T-helper 1 cell treated with Interleukin-12 subunit alpha and Interleukin-12 subunit beta and Interleukin-4 antibody, amounts not matched to agents 30 μg/mL and 1 μg/mL, for 36 hours (primary cell): ENCODE results near the gene FAP.

Source experiments
- H3K27ac Mint-ChIP-seq: one replicate; pipeline ENCODE4 v1.8.0; 2021; ENCODE audit warnings: mild to moderate bottlenecking, mixed read lengths
- H3K27me3 Mint-ChIP-seq: one replicate; pipeline ENCODE4 v1.8.0; 2021; ENCODE audit warnings: low read depth, mixed read lengths
- H3K36me3 Mint-ChIP-seq: one replicate; pipeline ENCODE4 v1.8.0; 2021; ENCODE audit warnings: low read depth, mixed read lengths
- H3K4me1 Mint-ChIP-seq: one replicate; pipeline ENCODE4 v1.8.0; 2021; ENCODE audit warnings: low read depth, mixed read lengths
- H3K4me3 Mint-ChIP-seq: one replicate; pipeline ENCODE4 v1.8.0; 2021; ENCODE audit warnings: mild to moderate bottlenecking, moderate library complexity, mixed read lengths
- H3K9me3 Mint-ChIP-seq: one replicate; pipeline ENCODE4 v1.8.0; 2021; ENCODE audit warnings: mixed read lengths

Gene FAP

DNA sequence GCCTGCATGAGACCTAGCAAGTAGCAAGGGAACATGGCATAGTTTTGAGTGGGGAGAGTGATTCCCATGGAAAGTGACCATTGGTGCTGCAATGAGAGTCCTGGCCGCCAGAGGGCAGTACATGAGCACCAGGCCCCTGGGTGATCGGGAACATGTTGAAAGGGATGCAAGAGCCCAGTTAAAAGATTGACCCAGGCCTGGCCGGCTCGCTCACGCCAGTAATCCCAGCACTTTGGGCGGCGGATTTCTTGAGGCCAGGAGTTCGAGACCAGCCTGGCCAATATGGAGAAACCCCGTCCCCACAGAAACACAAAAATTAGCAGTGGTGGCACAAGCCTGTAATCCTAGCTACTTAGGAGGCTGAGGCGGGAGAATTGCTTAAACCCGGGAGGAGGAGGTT lies 22.2 kb downstream of the FAP start:
- H3K4me1 Mint-ChIP-seq: no peaks in the 10 kb centered on the region
- H3K4me3 Mint-ChIP-seq: no peak overlapping the region
- no peaks in the 10 kb centered on the region for H3K36me3 Mint-ChIP-seq
- no peak overlapping the region for H3K27ac Mint-ChIP-seq
- H3K27me3 Mint-ChIP-seq: peaks cover 64% of the 10 kb centered on the region
- H3K9me3 Mint-ChIP-seq: no peaks in the 10 kb centered on the region

DNA sequence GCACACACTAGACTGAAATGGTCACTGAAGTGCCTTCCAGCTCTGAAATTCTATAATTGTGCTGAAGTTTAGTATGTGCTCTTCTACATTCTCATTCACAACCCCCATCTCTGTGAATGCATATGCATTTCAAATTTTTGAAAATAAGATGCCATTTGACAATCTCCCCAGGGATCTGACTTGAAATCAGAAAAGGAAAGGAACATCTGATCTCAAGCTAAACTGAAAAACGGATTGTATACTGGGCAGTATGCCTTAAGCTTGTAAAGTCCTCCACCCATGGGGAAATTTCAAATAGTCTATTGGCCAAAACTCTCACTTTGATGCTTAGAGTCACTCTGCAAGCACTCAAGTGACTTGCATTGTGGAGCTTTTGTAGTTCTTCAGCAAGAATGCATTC lies 22.9 kb downstream of the FAP start:
- Mint-ChIP-seq H3K27me3 (peaks cover 62% of the 10 kb centered on the region), H3K4me3 (no peak overlapping the region), H3K27ac (no peak overlapping the region), H3K9me3 (no peaks in the 10 kb centered on the region), H3K36me3 (no peaks in the 10 kb centered on the region), H3K4me1 (no peaks in the 10 kb centered on the region)

DNA sequence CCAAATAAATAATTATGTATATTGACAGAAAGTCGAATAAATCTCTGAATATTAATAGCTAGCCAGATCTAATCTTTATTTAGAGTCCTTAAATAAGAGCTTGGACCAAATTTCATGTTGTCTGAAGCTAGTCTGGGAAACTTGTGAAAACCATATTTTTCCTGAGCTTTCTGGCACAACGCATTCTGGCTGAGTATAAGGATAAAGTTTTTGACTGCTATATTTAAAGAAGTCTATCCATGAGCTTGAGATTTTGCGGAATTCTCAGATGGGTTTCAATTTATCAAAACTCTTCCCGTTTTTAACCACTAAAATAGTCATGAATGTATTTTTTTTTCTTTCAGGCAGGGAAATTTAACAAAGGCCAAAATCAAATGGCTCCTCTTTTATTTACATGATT lies 23.8 kb downstream of the FAP start:
- Mint-ChIP-seq H3K4me1 (no peaks in the 10 kb centered on the region), H3K4me3 (no peak overlapping the region), H3K9me3 (no peaks in the 10 kb centered on the region), H3K27ac (no peak overlapping the region), H3K36me3 (no peaks in the 10 kb centered on the region), H3K27me3 (peaks cover 60% of the 10 kb centered on the region)

DNA sequence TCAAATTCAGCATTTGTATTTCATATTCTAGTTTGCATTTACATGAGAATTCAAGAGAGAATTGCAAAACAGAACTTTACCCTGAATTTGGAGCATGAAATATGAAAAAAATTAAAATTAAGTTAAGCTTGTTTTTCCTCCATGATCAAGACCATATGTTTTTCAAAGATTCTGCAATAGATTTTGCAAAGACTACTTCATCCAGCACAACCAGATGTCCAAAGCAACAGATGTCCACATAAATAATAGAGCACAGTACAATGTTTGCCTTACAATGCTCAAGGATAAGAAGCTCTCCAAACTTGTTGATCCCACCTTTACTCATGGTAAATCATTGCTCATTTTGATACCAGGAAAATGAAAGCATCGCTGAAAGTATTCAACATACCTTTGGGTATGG lies 25.6 kb downstream of the FAP start:
- no peaks in the 10 kb centered on the region for H3K9me3 Mint-ChIP-seq
- H3K4me3 Mint-ChIP-seq: no peak overlapping the region

DNA sequence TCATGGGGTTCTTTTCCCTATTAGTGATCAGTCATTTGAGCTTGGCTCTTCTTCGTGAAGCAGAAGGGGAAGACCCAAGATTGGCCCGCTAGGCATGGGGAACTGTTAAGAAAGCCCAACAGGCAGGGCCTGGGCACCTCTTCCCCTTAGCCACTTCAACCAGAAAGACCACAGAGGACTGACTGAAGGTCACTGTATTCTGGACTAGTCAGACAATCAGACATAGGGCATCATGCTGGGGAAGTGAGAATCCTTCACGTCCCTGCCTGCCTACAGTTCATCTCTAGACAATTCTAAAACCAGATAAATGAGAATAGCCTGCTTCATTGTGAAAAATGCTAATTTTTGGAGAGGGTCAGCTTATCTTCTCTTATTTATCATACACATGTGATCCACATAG lies 28.1 kb downstream of the FAP start:
- H3K27me3 Mint-ChIP-seq: peaks cover 43% of the 10 kb centered on the region
- no peaks in the 10 kb centered on the region for H3K9me3 Mint-ChIP-seq
- H3K36me3 Mint-ChIP-seq: no peaks in the 10 kb centered on the region
- no peaks in the 10 kb centered on the region for H3K4me1 Mint-ChIP-seq
- H3K4me3 Mint-ChIP-seq: no peak overlapping the region
- H3K27ac Mint-ChIP-seq: no peak overlapping the region

More for the DNA sequence above, 25.6 kb downstream of the FAP start:
- Mint-ChIP-seq H3K36me3 (no peaks in the 10 kb centered on the region), H3K27me3 (peaks cover 50% of the 10 kb centered on the region), H3K4me1 (no peaks in the 10 kb centered on the region), H3K27ac (no peak overlapping the region)

DNA sequence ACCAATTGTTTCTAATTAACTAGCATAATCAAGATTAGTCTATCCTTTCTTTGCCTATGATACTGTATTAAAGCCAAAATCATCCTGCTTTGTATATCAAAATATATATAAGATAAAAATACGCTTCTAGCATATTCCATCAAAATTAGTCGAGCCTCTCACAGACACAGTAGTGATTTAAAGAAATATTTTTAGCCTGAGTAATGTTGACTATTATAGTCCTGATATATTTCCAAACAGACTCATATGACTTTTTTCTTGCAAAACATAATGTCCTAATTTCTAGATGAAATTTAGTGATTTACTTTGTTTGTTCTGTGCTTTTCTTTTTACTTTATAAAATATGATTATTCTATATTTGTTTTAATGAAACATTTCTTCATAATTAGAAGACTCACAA lies 30.9 kb downstream of the FAP start:
- Mint-ChIP-seq H3K27ac (no peak overlapping the region), H3K36me3 (no peaks in the 10 kb centered on the region), H3K27me3 (peaks cover 29% of the 10 kb centered on the region), H3K4me1 (no peaks in the 10 kb centered on the region), H3K9me3 (no peaks in the 10 kb centered on the region), H3K4me3 (no peak overlapping the region)

DNA sequence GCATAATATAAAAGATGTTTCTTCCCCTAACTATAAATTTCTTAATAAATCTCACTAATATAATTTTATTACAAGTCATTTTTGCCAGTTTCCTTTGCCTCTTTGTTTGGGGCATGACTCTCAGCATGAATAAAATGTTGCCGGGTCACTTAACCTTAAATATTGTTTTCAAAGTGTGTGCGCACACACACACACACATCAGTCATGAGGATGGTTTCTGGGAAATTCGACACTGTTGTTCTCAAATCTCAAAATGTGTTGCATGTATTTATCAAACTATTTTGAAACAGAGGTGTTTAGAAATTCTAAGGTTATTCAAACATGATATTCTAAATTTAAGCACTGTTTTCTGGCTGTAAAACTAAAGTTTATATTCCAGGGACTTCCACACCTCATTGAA lies 31.5 kb downstream of the FAP start:
- Mint-ChIP-seq H3K4me3 (no peak overlapping the region), H3K27ac (no peak overlapping the region), H3K36me3 (no peaks in the 10 kb centered on the region), H3K27me3 (peaks cover 22% of the 10 kb centered on the region), H3K4me1 (no peaks in the 10 kb centered on the region), H3K9me3 (no peaks in the 10 kb centered on the region)

DNA sequence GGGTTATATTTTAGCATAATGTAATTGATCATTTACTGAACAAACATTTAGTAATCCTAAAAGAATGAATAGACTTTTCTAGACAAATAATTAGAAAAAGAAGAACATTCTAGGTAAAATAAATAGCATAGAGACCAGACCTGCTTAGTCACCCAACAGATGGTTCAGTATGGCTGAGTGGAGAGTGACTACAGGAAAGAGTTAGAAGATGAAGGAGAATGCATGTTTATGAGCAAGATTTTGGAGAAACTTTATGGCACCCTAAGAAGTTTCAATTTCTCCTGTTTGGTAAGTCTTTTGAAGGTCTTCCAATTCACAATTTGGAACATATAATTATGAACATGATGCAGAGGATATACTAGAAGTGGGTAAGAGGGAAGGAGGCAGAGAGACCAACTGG lies 32.9 kb downstream of the FAP start:
- no peaks in the 10 kb centered on the region for H3K9me3 Mint-ChIP-seq
- no peak overlapping the region for H3K27ac Mint-ChIP-seq
- H3K36me3 Mint-ChIP-seq: no peaks in the 10 kb centered on the region
- no peaks in the 10 kb centered on the region for H3K4me1 Mint-ChIP-seq
- H3K4me3 Mint-ChIP-seq: no peak overlapping the region
- H3K27me3 Mint-ChIP-seq: peaks cover 15% of the 10 kb centered on the region

DNA sequence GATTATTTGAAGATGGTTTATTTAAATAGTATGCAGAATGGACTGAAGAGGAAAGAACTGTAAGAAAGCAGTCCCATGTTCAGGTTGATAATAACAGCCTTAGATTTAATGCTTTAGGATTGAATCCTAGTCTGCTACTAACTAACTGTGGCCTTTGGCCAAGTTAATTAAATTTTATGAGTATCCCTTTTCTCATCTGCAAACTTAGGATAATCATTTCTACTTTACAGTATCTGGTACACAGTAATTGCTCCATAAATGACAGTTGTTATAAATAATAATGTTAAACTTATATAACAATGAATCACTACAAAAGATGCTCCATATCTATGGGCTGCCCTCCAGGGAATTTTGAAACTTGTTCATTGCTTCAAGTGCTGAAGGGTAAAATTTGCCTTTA lies 41.0 kb downstream of the FAP start:
- Mint-ChIP-seq H3K9me3 (no peaks in the 10 kb centered on the region), H3K4me1 (no peaks in the 10 kb centered on the region)

DNA sequence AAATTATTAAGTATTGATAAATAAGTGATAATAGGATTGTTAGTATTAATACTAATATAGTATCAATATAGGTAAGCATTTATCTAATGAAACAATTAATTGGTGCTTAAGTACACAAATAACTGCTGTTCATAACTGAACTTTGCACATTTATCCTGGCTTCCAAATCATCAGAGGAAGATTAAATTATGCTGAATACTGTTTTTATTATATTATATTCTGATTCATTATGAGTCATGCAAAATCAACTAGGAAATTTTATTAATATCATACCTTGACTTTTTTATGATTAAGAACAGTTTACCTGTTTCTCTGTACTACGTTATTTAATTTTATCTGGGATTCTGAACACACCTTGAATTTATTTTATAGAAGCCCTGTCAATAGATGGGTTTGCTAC lies 42.6 kb downstream of the FAP start:
- Mint-ChIP-seq H3K27ac (no peak overlapping the region), H3K4me3 (no peak overlapping the region), H3K4me1 (no peaks in the 10 kb centered on the region), H3K9me3 (no peaks in the 10 kb centered on the region), H3K27me3 (peaks cover 11% of the 10 kb centered on the region), H3K36me3 (no peaks in the 10 kb centered on the region)

More for the DNA sequence above, 41.0 kb downstream of the FAP start:
- Mint-ChIP-seq H3K4me3 (no peak overlapping the region), H3K27me3 (peaks cover 11% of the 10 kb centered on the region), H3K27ac (no peak overlapping the region), H3K36me3 (no peaks in the 10 kb centered on the region)

DNA sequence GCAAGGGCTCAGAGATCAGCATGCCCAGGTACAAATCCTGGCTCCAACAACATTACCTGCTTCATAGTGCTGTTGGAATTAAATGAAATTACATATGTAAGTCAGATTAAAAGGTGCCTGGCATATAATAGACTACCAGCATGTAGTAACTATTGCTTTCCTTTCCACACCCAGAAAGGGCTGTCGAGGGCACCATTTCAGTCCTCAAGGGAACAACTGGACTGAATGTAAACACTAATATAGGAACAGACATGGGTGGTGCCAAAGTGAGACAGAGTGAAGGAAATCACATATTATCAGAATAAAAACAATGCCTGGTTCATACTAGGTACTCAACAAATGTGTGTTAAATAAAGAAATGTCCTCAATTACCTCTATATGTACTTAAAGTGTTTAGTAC lies 43.3 kb downstream of the FAP start:
- Mint-ChIP-seq H3K27me3 (peaks cover 11% of the 10 kb centered on the region), H3K9me3 (no peaks in the 10 kb centered on the region), H3K27ac (no peak overlapping the region), H3K4me3 (no peak overlapping the region), H3K4me1 (no peaks in the 10 kb centered on the region), H3K36me3 (no peaks in the 10 kb centered on the region)

DNA sequence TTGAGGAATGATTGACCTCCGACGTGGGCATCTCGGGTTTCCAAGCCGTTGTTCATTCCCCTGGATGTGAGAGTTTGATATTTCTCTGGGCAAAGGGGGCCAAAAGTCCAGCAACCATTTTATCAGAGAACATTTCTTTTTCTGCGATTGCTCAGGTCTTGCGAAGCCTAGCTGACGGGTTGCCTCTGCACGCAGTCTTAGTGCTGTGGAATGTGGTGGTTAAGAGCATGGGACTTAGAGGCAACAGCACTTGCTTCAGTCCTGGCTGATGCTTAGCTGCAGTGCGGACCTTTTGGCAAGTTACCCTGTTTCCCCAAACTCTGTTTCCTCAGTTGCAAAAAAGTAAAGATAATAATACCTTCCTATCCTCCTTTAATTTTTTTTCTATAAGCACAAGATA lies 45.0 kb downstream of the FAP start:
- Mint-ChIP-seq H3K9me3 (no peaks in the 10 kb centered on the region), H3K27me3 (peaks cover 5% of the 10 kb centered on the region), H3K36me3 (no peaks in the 10 kb centered on the region), H3K4me3 (no peak overlapping the region), H3K4me1 (no peaks in the 10 kb centered on the region), H3K27ac (no peak overlapping the region)

DNA sequence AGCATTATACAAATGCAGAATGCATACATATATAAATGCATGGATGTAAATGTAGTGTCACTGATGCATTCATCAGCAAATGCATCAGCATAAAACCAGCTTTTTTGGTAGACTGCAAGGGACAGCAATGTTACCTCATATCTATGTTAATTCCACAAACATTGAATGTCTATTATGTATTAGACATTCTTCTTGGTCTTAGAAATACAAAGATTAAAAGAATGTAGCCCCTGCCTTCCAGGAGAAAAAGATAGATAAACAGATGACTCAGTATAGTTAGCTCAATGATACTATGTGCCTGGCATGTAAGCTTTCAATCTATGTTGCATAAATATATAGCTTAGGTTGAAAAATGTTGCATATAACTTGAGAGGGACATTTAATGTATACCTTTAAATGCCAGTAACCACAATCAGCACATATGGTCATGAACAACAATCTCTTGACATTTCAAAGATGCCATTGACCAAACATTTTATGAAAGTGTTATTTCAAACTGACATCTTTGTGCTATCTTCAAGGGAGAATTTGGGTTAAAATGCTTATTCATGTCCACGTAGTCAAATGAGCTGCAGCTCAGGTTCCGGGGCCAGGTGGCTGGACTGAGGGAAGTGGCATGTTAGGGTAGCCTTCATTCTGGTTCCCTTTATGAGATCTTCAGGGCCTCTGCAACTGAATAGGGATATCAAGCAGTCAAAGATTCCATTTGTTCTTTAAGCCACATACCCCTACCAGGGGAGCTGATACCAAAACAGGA lies 46.0 kb downstream of the FAP start:
- Mint-ChIP-seq H3K4me3 (no peak overlapping the region), H3K9me3 (no peaks in the 10 kb centered on the region), H3K36me3 (no peaks in the 10 kb centered on the region), H3K27me3 (peaks cover 11% of the 10 kb centered on the region), H3K27ac (no peak overlapping the region), H3K4me1 (no peaks in the 10 kb centered on the region)

DNA sequence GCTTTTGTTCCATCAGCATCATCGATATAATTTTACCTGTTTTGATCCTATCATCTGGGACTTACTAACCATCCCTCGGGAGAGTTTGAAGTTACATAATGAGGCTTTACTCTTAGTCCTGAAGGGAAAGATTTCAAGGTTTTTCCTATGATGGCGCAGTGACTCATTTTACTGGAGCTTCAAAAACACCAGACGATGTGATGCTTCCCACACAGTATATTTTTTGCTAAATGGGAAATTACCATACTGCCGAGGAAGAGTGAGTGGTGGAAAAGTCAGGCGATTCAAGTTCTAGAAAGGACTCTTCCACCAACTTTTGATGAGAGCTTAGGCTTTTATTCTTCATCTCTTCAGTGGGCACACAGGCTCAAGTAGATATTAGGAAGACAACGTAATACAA lies 46.6 kb downstream of the FAP start:
- Mint-ChIP-seq H3K4me1 (no peaks in the 10 kb centered on the region), H3K27ac (no peak overlapping the region), H3K4me3 (no peak overlapping the region), H3K36me3 (no peaks in the 10 kb centered on the region), H3K9me3 (no peaks in the 10 kb centered on the region), H3K27me3 (peaks cover 17% of the 10 kb centered on the region)

DNA sequence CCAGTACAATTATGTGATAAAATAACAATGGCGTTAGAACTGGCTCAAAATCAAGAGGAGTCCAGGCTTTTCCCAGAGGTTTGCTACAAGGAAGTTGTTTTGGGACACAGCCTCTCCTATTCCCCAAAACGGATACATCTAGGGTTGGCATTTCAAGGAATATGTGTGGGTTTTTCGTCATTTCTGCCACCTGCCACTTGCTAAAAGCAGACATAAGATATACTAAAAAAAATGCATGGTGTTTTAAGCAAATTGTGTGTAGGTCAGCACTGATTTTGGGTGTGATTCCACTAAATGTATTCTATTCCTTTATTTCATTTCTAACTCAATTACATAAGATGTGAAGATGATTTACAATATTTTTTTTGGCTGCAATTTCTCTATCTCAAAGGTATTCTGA lies 54.8 kb downstream of the FAP start:
- Mint-ChIP-seq H3K27me3 (peaks cover 29% of the 10 kb centered on the region), H3K36me3 (no peaks in the 10 kb centered on the region), H3K9me3 (no peaks in the 10 kb centered on the region), H3K4me1 (no peaks in the 10 kb centered on the region), H3K27ac (no peak overlapping the region), H3K4me3 (no peak overlapping the region)
